Measurements from ENCODE around the gene MMS22L. TPM values are rescaled to one million over a fixed set of nuclear protein-coding genes. Genes with fewer than 3 reads are reported as not detected.

MMS22L gene
- total RNA-seq, 1 donor from 2014 or later: 8.5 TPM

- TF ChIP-seq CTCF (IDR thresholded peaks at IDR 0.05): no peak
- no peak for DNase-seq (ENCODE audit: extremely low spot score, unreplicated experiment)
- Mint-ChIP-seq H3K36me3 (ENCODE audit: unreplicated experiment) (peaks cover under 1% of the 10 kb centered on the region), H3K27ac (ENCODE audit: unreplicated experiment) (no peak overlapping the region), H3K9me3 (ENCODE audit: unreplicated experiment) (peaks cover 6% of the 10 kb centered on the region), H3K4me3 (ENCODE audit: unreplicated experiment) (no peak overlapping the region), H3K27me3 (ENCODE audit: unreplicated experiment) (no peaks in the 10 kb centered on the region), H3K4me1 (ENCODE audit: unreplicated experiment) (no peaks in the 10 kb centered on the region)
Measured at GRCh38 chr6:97151601-97152000, 131.4 kb downstream of the MMS22L start.

GRCh38 chr6:97150932-97151331, 132.1 kb downstream of the MMS22L start:
- TF ChIP-seq CTCF (IDR thresholded peaks at IDR 0.05): no peak
- no peak for DNase-seq (ENCODE audit: extremely low spot score, unreplicated experiment)
- Mint-ChIP-seq H3K27ac (ENCODE audit: unreplicated experiment) (no peak overlapping the region), H3K27me3 (ENCODE audit: unreplicated experiment) (no peaks in the 10 kb centered on the region), H3K36me3 (ENCODE audit: unreplicated experiment) (no peaks in the 10 kb centered on the region), H3K4me3 (ENCODE audit: unreplicated experiment) (no peak overlapping the region), H3K9me3 (ENCODE audit: unreplicated experiment) (peaks cover 5% of the 10 kb centered on the region), H3K4me1 (ENCODE audit: unreplicated experiment) (no peaks in the 10 kb centered on the region)

GRCh38 chr6:97147421-97147820, 135.6 kb downstream of the MMS22L start:
- Mint-ChIP-seq H3K4me3 (ENCODE audit: unreplicated experiment) (no peak overlapping the region), H3K27me3 (ENCODE audit: unreplicated experiment) (no peaks in the 10 kb centered on the region), H3K27ac (ENCODE audit: unreplicated experiment) (no peak overlapping the region), H3K4me1 (ENCODE audit: unreplicated experiment) (no peaks in the 10 kb centered on the region), H3K36me3 (ENCODE audit: unreplicated experiment) (no peaks in the 10 kb centered on the region), H3K9me3 (ENCODE audit: unreplicated experiment) (no peaks in the 10 kb centered on the region)
- no peak for TF ChIP-seq CTCF (IDR thresholded peaks at IDR 0.05)
- DNase-seq (ENCODE audit: extremely low spot score, unreplicated experiment): no peak

GRCh38 chr6:97145691-97146090, 137.3 kb downstream of the MMS22L start:
- H3K27ac Mint-ChIP-seq (ENCODE audit: unreplicated experiment): no peak overlapping the region
- no peaks in the 10 kb centered on the region for H3K27me3 Mint-ChIP-seq (ENCODE audit: unreplicated experiment)
- no peak for DNase-seq (ENCODE audit: extremely low spot score, unreplicated experiment)
- H3K4me3 Mint-ChIP-seq (ENCODE audit: unreplicated experiment): no peak overlapping the region
- H3K4me1 Mint-ChIP-seq (ENCODE audit: unreplicated experiment): no peaks in the 10 kb centered on the region
- TF ChIP-seq CTCF (IDR thresholded peaks at IDR 0.05): no peak
- no peaks in the 10 kb centered on the region for H3K36me3 Mint-ChIP-seq (ENCODE audit: unreplicated experiment)
- H3K9me3 Mint-ChIP-seq (ENCODE audit: unreplicated experiment): no peaks in the 10 kb centered on the region

- no peak for DNase-seq (ENCODE audit: extremely low spot score, unreplicated experiment)
- TF ChIP-seq CTCF (IDR thresholded peaks at IDR 0.05): no peak
- Mint-ChIP-seq H3K27me3 (ENCODE audit: unreplicated experiment) (no peaks in the 10 kb centered on the region), H3K4me3 (ENCODE audit: unreplicated experiment) (no peak overlapping the region), H3K9me3 (ENCODE audit: unreplicated experiment) (no peaks in the 10 kb centered on the region), H3K36me3 (ENCODE audit: unreplicated experiment) (no peaks in the 10 kb centered on the region), H3K27ac (ENCODE audit: unreplicated experiment) (no peak overlapping the region), H3K4me1 (ENCODE audit: unreplicated experiment) (no peaks in the 10 kb centered on the region)
Measured at GRCh38 chr6:97141756-97142155, 141.3 kb downstream of the MMS22L start.

Data from osteocyte (in vitro differentiated cells).